ENCODE data around the gene INTS14.
"Not testable (repeated sequence)": the region's sequence is repeated elsewhere in the genome, so short reads cannot be mapped to it uniquely, and the experiment has no call there.

The INTS14 gene

GRCh38 chr15:65579762-65580161 is 31.2 kb downstream of the INTS14 start:
- DNase-seq (ENCODE audit: low read depth, low spot score), result no peak

DNA sequence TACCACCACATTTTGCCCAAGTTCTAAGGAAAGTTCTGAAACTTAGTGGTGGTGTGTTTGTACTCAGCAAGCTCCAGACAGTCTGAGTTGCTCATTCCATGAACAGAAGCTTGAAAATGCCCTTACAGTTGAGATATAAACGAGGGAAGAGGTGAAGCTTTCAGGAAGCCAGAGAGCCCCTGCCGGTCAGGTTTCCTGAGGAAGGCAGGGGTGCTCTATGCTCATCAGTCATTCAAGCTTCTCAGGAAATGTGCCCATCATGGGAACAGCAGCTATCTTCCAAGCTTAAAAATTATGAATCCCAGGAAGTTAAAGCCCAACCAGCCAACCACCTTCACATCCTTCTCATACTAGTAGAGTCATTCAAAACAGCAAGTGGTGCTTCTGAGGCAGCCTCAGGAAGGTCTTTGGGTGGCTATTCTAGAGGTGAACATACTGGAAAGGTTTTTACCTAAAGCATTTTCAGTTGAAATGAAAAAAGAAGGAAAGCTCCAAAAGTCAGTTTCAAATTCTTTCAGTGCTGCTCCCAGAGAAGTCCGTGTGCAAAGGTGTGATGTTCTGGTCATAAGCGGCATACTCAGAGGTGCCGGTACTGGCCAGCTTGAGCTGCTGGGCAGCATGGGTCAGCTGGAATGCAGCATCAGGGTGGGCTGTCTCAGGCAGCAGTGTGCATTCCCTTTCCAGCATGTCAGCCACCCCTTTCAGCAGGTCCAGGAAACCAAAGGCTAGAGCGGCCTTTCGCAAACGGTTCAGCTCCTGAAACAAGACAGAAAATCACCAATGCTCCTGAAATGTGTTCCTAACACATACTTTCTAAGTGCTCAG is 31.8 kb downstream of the INTS14 start:
- DNase-seq (ENCODE audit: low read depth, low spot score), result no peak

GRCh38 chr15:65577129-65577996 is 33.6 kb downstream of the INTS14 start:
- no peak for DNase-seq (ENCODE audit: low read depth, low spot score)

DNA sequence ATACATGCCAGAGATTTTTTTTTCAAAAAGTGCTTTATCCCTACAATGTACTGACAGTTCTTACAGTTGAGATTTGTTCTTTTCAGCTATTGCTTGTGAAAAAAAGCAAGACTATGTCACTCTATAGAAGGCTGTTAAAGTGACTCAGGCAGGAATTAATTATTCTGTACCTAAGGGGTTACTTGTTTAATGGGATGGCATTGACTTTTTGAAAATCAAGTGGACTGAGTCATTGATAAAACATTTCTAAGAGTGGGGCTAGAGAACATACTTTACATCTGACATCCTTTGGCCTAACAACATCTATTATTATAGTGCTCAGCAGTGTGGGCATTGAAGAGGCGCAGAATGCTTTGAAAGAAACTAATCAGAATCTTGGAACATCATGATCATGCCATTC is 34.3 kb downstream of the INTS14 start:
- no peak for DNase-seq (ENCODE audit: low read depth, low spot score)

- no peak for DNase-seq (ENCODE audit: low read depth, low spot score)
Observed at GRCh38 chr15:65571971-65572370, 39.0 kb downstream of the INTS14 start.

- no peak for DNase-seq (ENCODE audit: low read depth, low spot score)
Observed at GRCh38 chr15:65569728-65570127, 41.2 kb downstream of the INTS14 start.

- no peak for DNase-seq (ENCODE audit: low read depth, low spot score)
Observed at GRCh38 chr15:65561934-65562333, 49.0 kb downstream of the INTS14 start.

- DNase-seq (ENCODE audit: low read depth, low spot score), result no peak
Observed at GRCh38 chr15:65559941-65560340, 51.0 kb downstream of the INTS14 start.

- no peak for DNase-seq (ENCODE audit: low read depth, low spot score)
Observed at GRCh38 chr15:65558997-65559760, 51.8 kb downstream of the INTS14 start.

DNA sequence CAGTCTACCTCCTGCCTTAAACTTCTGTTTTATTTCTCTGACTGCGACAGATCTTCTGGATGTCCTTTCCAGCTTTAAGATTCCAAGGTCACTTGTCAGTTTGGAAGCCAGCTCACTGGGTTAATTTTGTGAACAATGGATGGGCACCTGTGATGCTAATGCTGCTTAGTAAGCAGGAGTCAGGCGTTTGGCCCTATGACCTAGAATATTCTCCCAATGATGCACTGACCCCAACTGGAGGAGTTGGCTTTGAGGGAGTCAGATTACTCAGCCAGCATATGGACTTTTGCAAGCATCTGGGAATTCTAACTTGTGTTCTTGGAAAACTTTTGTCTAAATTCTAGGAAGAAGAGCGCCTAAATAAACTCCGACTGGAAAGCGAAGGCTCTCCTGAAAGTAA is 52.6 kb downstream of the INTS14 start:
- DNase-seq (ENCODE audit: low read depth, low spot score), result no peak

DNA sequence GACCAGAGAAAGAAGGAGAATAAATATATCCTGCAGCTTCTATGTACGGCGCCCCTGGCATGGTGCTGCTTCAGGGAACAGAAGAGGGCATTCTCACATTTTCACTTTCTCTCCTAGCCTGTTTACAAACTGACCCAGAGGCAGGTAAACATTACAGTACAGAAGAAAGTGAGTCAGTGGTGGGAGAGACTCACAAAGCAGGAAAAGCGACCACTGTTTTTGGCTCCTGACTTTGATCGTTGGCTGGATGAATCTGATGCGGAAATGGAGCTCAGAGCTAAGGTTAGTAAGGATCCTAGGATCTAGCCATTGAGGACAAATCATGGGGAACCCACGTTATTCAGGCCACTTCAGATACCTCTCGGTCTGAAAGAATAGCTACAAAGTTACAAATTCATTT is 54.3 kb downstream of the INTS14 start:
- DNase-seq (ENCODE audit: low read depth, low spot score), result no peak

DNA sequence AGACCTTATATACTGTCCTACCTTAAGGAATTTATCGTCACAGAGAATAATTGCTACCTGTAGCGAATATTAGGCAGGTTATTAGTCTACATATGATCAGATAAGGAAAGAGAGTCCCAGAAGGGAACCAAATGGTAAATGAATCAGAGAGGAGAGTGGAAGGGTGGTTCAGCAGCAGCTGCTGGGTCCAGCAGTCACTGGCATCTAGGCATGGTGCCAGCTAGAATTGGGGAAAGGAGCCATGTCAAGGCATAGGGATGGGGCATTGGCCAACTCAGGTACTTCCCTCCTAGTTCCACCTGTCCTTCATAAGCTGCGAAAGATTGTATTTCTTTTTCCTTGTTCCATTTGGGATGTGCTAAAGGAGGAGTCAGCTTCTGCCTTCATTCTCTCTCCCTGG is 57.2 kb downstream of the INTS14 start:
- DNase-seq (ENCODE audit: low read depth, low spot score), result no peak

DNA sequence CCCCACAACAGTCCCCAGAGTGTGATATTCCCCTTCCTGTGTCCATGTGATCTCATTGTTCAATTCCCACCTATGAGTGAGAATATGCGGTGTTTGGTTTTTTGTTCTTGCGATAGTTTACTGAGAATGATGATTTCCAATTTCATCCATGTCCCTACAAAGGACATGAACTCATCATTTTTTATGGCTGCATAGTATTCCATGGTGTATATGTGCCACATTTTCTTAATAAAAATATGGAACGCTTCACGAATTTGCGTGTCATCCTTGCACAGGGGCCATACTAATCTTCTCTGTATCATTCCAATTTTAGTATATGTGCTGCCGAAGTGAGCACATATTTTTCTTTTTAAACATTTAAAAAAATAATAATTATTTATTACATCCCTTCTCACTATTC is 58.1 kb downstream of the INTS14 start:
- DNase-seq (ENCODE audit: low read depth, low spot score), result not testable (repeated sequence)

- DNase-seq (ENCODE audit: low read depth, low spot score), result no peak
Observed at GRCh38 chr15:65551183-65551582, 59.7 kb downstream of the INTS14 start.

DNA sequence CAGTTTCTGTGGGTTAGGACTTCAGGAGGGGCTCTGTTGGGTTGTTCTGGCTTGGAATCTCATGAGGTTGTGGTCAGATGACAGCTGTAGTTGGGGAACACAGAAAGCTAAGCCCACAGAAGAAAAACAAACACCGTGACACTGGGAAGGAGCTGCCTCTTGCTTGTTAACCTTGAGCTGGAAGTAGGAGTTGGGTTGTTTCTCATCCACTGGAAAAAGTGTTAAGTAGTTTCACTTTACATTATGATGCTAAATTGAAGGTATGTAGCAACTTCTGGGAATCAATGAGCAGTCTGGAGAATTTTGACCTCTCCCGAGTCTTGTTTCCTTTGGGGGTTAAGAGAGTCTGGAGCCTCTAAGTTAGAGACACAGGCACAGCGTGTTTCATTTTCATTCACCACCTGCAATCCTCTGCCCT is 60.2 kb downstream of the INTS14 start:
- DNase-seq (ENCODE audit: low read depth, low spot score), result no peak

DNA sequence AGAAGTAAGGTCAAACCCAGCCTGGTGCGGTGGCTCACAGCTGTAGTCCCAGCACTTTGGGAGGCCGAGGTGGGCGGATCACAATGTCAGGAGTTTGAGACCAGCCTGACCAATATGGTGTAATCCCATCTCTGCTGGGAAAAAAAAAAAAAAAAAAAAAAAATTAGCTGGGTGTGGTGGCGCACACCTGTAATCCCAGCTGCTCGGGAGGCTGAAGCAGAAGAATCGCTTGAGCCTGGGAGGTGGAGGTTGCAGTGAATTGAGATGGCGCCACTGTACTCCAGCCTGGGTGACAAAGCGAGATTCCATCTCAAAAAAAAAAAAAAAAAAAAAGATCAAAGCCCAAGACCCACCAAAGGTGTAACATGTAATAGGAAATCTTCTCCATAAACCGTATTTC is 61.6 kb downstream of the INTS14 start:
- not testable (repeated sequence) for DNase-seq (ENCODE audit: low read depth, low spot score)

DNA sequence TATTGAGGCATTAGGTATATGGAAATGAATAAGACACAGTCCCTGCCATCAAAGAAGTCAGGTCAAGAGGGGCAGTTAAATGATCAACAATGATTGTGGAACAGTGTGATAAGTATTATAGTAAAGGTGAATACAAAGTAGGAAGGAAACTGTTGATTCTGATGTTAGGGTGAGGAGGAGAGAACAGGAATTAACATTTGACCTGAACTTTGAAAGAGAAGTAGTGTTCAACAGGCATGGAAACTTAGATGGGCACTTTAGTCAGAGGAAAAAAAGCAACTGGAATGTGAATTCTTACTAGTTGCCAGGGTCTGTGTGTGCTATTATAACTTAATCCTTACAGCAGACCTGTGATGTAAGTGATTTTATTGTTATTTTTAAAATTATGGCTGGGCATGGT is 63.1 kb downstream of the INTS14 start:
- DNase-seq (ENCODE audit: low read depth, low spot score), result no peak

- DNase-seq (ENCODE audit: low read depth, low spot score), result no peak
Observed at GRCh38 chr15:65541231-65541820, 69.6 kb downstream of the INTS14 start.

DNA sequence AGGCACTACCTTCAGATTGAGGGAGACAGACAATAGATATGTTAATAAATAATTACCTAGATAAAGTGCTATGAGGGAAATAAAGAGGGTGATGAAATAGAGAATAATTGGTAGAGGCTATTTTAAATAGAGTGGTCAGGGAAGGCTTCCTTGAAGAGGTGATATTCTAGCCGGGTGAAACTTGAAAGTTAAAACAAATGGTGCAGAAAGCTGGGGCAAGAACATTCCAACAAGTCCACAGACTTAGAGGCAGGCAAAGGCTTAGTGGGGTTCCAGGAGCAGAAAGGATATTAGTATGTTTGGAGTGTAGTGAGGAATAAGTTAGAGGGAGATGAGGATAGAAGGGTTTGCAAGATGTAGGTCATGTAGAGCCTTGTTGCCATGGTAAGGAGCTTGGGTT is 70.6 kb downstream of the INTS14 start:
- no peak for DNase-seq (ENCODE audit: low read depth, low spot score)

DNA sequence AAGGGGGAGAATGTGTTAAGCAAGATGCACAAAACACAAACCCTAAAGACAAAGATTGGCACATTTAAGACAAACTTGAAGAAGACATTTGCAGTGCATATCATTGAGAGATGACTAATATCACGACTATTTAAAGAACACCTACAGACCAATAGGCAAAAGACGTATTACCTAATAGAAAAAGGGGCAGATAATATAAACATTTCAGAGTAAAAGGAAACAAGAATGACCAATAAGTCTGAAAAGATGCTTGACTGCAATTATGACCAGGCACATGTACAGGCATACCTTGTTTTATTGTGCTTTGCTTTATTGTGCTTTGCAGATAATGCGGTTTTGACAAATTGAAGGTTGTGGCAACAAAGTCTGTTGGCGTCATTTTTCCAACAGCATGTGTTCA is 75.7 kb downstream of the INTS14 start:
- DNase-seq (ENCODE audit: low read depth, low spot score), result no peak

DNA sequence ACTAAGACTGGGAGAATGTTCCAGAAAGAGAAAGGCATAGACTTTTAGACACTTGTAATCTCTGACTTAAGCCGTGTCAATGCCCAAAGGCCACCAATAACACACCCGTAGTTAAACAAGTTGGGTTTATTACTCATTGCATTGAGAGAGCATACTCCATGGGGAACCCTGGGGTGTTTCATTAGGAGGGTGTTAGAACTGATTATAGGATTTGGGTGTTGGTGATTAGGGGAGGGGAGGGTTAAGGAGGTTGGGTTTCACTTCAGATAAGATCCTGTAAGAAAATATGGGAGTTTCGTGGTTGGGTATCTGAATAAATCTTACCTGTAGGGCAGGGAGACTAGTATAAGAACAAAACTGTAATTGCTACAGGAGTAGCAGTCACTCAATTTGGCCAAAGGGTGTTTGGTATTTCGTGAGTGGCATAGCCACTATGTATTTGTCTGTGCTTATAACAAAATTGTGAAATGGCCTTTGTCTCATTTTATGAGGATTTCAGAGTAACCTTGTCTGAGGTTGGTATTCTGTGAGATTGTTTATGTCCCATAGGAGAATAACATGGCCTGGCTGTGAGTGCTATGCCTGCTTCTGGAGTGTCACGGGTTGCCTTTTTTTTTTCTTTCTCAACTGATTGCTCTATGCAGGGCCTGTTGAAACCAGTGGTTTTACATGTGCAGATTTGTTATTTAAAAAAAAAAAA is 77.7 kb downstream of the INTS14 start:
- no peak for DNase-seq (ENCODE audit: low read depth, low spot score)

Data from iPS DF 19.7 (cell line).